Pancreas (tissue), 10 donors: ENCODE measurements around the gene MBIP. TPM values are rescaled to one million over a fixed set of nuclear protein-coding genes. Genes with fewer than 3 reads are reported as not detected.

Source experiments
- ATAC-seq, 4 donors: fragments of 200-7000 bp; cut with Tn5 transposase; one replicate each; pipeline versions ENCODE4 v1.8.0 to v1.9.1; 2020; ENCODE audit warnings: mild to moderate bottlenecking in 4 of 4, moderate library complexity in 4 of 4
- DNase-seq, 6 donors: peaks; one replicate each; pipeline ENCODE4 v3.0.0-alpha.2; 2020
- FAIRE-seq: peaks from 2 replicates; lab custom pipeline; 2012; peaks lifted over from hg19 to GRCh38; lab: Jason Lieb, UNC
- H3K27ac ChIP-seq, 4 donors: fragments of 200-600 bp; sonication (generic); 1 replicate in 3 of 4; 2 replicates in 1 of 4; pipeline versions ENCODE4 v1.5.0 to v1.8.0; 2020
- H3K27me3 ChIP-seq, 4 donors: fragments of 200-600 bp; one replicate each; pipeline ENCODE4 v1.8.0; 2021
- H3K36me3 ChIP-seq, 3 donors: fragments of 200-600 bp; sonication (generic) in 1 of 3; one replicate each; pipeline versions ENCODE4 v1.5.0 to v1.8.0; 2020 to 2021
- H3K4me1 ChIP-seq, 3 donors: fragments of 200-600 bp; one replicate each; pipeline ENCODE4 v1.8.0; 2021
- H3K4me3 ChIP-seq, 4 donors: fragments of 200-600 bp; sonication (generic) in 2 of 4; one replicate each; pipeline versions ENCODE4 v1.5.0 to v1.8.0; 2020 to 2021
- H3K9me3 ChIP-seq, 4 donors: fragments of 200-600 bp; one replicate each; pipeline ENCODE4 v1.8.0; 2021
- CTCF ChIP-seq, 4 donors: fragments of 200-600 bp; sonication (generic) in 3 of 4; IDR thresholded peaks; one replicate each; pipeline versions ENCODE4 v1.5.0 to v1.8.0; 2021; ENCODE audit warnings: antibody characterized with exemption in 4 of 4
- WGBS, 2 donors: extraction: QIAGEN DNeasy Blood & Tissue Kit; methylation state at CpG; one replicate each; pipeline ENCODE4 v1.1.7; 2013; 5-methylcytosine and 5-hydroxymethylcytosine counted together
- intact Hi-C, 3 donors: fragments of 100-400 bp; cut with DNase I; formaldehyde crosslinking; loops; one replicate each; pipeline versions ENCODE4 v1.11.1 to v1.14.2; 2022
- polyA plus RNA-seq, 2 donors: library from polyadenylated mRNA; stranded (reverse); fragments of 200-250 nt; gene quantifications; one replicate each; pipeline ENCODE4 v1.2.3, GENCODE V29; 2013
- total RNA-seq, 6 donors: library from RNA; stranded (reverse); fragmentation: NEBNext Ultra II Directional in 4 of 6; extraction: Animal tissue kit (Norgen Biotek cat#: 25700) in 4 of 6; gene quantifications; one replicate each; pipeline versions ENCODE4 v1.2.1 to v1.2.4, GENCODE V29; 2021 to 2023
- donor health status: healthy with polysubstance abuse.
- donor health status: DM: no; HTN: no; CAD: no; lungs with moderate emphysema.
- donor health status: DM: no; HTN: no; CAD: no.
- donor health status: control.
- donor health status: control.
- donor health status: Bipolar disorder and iron deficiency.
- donor health status: DM: yes; HTN: yes; CAD: no.
- donor health status: DM: no; HTN: no; CAD: no.
- donor health status: DM: no; HTN: no; CAD: no.
- donor health status: DM: yes; HTN: yes; CAD: no.

The MBIP gene, protein sequence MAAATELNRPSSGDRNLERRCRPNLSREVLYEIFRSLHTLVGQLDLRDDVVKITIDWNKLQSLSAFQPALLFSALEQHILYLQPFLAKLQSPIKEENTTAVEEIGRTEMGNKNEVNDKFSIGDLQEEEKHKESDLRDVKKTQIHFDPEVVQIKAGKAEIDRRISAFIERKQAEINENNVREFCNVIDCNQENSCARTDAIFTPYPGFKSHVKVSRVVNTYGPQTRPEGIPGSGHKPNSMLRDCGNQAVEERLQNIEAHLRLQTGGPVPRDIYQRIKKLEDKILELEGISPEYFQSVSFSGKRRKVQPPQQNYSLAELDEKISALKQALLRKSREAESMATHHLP
- total RNA-seq, result 10 to 100 TPM in 2 of 6 donors, 1 to 10 TPM in 4; 7.4 to 11.9 (median 9.0) TPM
- polyA plus RNA-seq, result 10 to 100 TPM in 1 of 2 donors, 1 to 10 TPM in 1; 6.0 to 15.0 TPM

GRCh38 chr14:36320200-36320896, at the start of gene MBIP:
TSS of gene MBIP (minus strand) at chr14:36320637. CDS start at chr14:36320588, 49 bp downstream.
- ATAC-seq, result peak; percentile 99 to 100 (median 100)
- H3K27ac ChIP-seq, result peak within 1 kb of the TSS; percentile 81 to 88 (median 85)
- DNase-seq, result peak; percentile 85 to 93 (median 90)
- FAIRE-seq, result peak; percentile 37
- H3K9me3 ChIP-seq, result no peaks in the 10 kb centered on the region
- no peaks in the 10 kb centered on the region for H3K27me3 ChIP-seq
- peak within 1 kb of the TSS; percentile 49 to 87 (median 84) for H3K4me3 ChIP-seq
- H3K36me3 ChIP-seq, result no peaks in the 10 kb centered on the region
- peaks cover 9 to 19% (median 18%) of the 10 kb centered on the region in 3 donors for H3K4me1 ChIP-seq
- TF ChIP-seq CTCF (IDR thresholded peaks at IDR 0.05), result no peak
- intact Hi-C loops, result no loop called here
- WGBS, 2 donors, result 0 to 1% methylated on average over 35 of the region's 35 CpGs

DNA sequence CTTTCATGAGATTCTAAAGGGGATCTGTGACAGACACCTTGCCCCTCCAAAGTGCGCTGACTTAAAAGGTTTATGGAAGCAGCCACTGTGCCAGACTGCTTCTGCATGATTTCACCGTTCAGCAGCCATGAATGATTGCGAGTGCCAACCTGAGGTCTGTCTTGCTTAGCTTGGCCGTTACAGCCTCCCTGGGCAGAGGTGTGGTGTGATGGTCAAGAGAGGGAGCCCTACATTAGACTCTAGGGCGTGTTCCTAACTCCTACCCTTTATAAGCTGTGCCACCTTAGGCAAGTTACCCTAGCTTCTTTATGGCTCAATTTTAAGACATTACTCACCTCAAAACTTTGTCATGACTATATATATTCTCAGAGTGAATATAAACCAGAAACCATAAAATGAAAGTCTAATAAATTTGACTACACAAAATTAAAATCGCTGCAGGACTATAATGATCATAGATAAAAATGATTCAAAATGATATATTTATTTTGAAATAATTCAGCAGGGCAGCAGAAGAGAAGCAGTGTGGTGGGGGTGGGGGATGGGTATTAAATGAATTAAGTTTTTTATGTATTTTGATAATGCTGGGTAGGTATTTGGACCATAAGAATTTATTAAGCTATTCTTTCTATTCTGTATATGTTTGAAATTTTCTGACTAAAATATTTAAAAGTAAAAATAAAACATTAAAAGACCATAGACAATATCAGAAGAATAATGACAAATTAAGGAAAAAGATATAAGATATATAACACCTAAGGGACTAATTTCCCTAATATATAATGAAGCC, 47.7 kb upstream of the MBIP start:
- Histone ChIP-seq H3K9me3 (no peaks in the 10 kb centered on the region), H3K27ac (no peak overlapping the region), H3K4me3 (no peak overlapping the region), H3K4me1 (no peaks in the 10 kb centered on the region), H3K36me3 (no peaks in the 10 kb centered on the region), H3K27me3 (no peaks in the 10 kb centered on the region)
- intact Hi-C loops, result no loop called here
- ATAC-seq, result no peak
- WGBS, 2 donors, result 56 to 74% methylated on average over 6 of the region's 6 CpGs
- no peak for TF ChIP-seq CTCF (IDR thresholded peaks at IDR 0.05)
- no peak for FAIRE-seq
- DNase-seq, result no peak

- 24 to 29% methylated on average over 2 of the region's 2 CpGs for WGBS, 2 donors
- H3K27me3 ChIP-seq, result no peaks in the 10 kb centered on the region
- no peak for TF ChIP-seq CTCF (IDR thresholded peaks at IDR 0.05)
- ATAC-seq, result no peak
- no peak overlapping the region for H3K4me3 ChIP-seq
- no peak for FAIRE-seq
- intact Hi-C loops, result no loop called here
- H3K4me1 ChIP-seq, result no peaks in the 10 kb centered on the region
- no peak for DNase-seq
- no peaks in the 10 kb centered on the region for H3K36me3 ChIP-seq
- no peaks in the 10 kb centered on the region for H3K9me3 ChIP-seq
- H3K27ac ChIP-seq, result no peak overlapping the region
Observed at GRCh38 chr14:36365766-36366165, 45.3 kb upstream of the MBIP start.

GRCh38 chr14:36363704-36364103, 43.3 kb upstream of the MBIP start:
- H3K9me3 ChIP-seq, result no peaks in the 10 kb centered on the region
- no peak for TF ChIP-seq CTCF (IDR thresholded peaks at IDR 0.05)
- H3K27ac ChIP-seq, result no peak overlapping the region
- H3K4me3 ChIP-seq, result no peak overlapping the region
- FAIRE-seq, result no peak
- DNase-seq, result no peak
- peak in 1 of 4 donors; percentile 35 for ATAC-seq
- H3K36me3 ChIP-seq, result no peaks in the 10 kb centered on the region
- intact Hi-C loops, result no loop called here
- no peaks in the 10 kb centered on the region for H3K27me3 ChIP-seq
- no peaks in the 10 kb centered on the region for H3K4me1 ChIP-seq
- 80 to 91% methylated on average over 2 of the region's 2 CpGs for WGBS, 2 donors
